ENCODE data around the gene CERS6. TPM values are rescaled to one million over a fixed set of nuclear protein-coding genes. Genes with fewer than 3 reads are reported as not detected.

Gene CERS6
- total RNA-seq, 2 experiments from 2014 or later = 11.9 to 12.2 TPM

DNA sequence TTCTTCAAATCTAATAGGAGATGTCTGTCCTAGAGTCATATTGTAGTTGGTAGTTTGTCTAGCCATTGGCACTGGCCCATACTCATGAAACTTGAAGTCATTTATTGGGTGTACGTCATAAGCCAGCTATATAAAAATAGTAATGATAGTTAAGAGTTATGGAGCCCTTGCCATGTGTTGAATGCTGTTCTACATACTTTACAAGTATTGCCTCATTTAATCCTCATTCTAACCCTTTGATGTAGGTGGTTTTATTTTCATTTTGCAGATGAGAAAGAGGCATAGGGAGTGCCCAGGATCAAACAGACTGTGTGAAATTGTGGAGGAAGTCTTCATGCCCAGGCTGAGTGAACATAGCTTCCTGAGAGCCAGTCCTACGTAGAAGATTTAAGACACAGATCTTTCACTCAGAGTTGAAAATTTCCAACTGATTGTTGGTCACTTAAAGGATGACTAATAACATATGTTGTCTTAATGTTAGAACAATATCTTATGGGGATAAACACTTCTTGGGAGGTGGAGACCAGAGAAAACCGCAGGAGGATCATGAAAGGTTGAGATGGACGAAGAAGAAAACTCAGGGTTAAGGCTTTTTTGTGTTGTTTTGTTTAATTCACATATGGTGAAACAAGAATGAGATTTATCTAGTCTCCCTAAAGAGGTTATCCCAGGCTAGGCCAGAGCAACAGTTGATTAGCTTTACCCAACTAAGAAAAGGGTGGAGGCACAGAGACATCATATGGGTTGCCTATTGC is 156.0 kb downstream of the CERS6 start:
- Mint-ChIP-seq H3K27ac (no peak overlapping the region), H3K36me3 (peaks cover 37% of the 10 kb centered on the region), H3K9me3 (peaks cover 6% of the 10 kb centered on the region), H3K4me3 (no peak overlapping the region), H3K4me1 (peaks cover 15% of the 10 kb centered on the region), H3K27me3 (no peaks in the 10 kb centered on the region)
- ATAC-seq (ENCODE audit: low read depth) = no peak
- DNase-seq = no peak
- POLR2A ChIA-PET = no interaction called here

DNA sequence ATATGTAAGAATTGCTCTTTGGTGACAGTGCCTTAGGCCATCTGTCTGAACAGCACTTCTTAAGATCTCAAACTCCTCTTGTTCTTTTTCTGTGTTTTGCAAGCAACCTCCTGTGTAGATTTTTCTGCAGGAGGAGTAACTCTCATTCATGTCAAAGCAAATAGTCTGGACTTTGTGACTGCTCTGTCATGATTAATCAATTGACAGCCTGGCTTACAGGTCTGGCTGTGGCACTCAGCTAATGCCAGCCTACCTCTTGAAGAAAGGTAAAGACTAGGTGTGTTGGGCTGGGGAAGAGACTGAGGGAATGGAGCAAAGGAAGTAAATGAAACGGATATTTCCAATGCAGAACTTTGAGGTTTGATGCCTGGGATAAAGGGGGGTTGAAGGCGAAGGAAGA is 156.6 kb downstream of the CERS6 start:
- POLR2A ChIA-PET = no interaction called here
- DNase-seq = no peak
- Mint-ChIP-seq H3K4me1 (peaks cover 17% of the 10 kb centered on the region), H3K9me3 (peaks cover 9% of the 10 kb centered on the region), H3K4me3 (no peak overlapping the region), H3K36me3 (peaks cover 39% of the 10 kb centered on the region), H3K27ac (no peak overlapping the region), H3K27me3 (no peaks in the 10 kb centered on the region)
- no peak for ATAC-seq (ENCODE audit: low read depth)

- Mint-ChIP-seq H3K27ac (no peak overlapping the region), H3K9me3 (peaks cover 12% of the 10 kb centered on the region), H3K4me1 (peaks cover 12% of the 10 kb centered on the region), H3K4me3 (no peak overlapping the region), H3K36me3 (peaks cover 41% of the 10 kb centered on the region), H3K27me3 (no peaks in the 10 kb centered on the region)
- POLR2A ChIA-PET = no interaction called here
- no peak for ATAC-seq (ENCODE audit: low read depth)
- no peak for DNase-seq
Observed at GRCh38 chr2:168613551-168613950, 157.5 kb downstream of the CERS6 start.

DNA sequence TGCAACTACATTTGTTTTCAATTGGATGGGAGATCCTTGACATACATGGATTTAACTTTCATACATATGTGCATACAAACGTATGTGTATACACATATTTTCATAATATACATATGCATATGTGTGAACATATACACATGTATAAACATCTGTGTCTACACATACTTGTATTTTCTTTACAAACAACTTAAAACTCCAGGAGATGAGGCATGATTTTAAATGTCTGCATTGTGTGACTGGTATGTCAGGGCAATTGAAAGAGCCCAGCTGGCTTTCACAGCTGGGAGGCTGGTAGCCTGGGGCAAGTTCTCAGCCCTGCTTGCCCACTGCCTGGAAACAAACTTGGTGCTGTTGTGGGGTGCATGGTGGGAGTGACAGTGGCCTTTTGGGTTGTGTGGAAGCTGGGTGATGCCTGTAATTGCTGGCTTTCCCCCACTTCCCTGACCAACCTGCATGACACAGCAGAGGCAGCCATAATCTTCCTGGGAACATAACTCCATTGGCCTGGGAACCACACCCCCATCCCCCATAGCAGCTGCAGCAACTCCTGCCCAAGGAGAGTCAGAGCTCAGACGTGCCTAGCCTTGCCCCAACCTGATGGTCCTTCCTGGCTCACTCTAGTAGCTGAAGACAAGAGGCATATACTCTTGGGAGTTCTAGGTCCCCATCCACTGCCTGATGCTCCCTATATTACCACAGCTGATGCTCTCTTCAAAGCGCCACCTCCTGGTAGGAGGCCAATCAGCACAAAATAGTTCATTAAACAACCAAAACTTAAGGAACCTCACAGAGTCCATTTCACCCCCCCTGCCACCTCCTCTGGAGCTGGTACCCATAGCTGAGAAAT is 158.3 kb downstream of the CERS6 start:
- H3K4me1 Mint-ChIP-seq = peaks cover 12% of the 10 kb centered on the region
- DNase-seq (no peak), ATAC-seq (ENCODE audit: low read depth) (no peak)
- H3K27ac Mint-ChIP-seq = no peak overlapping the region
- H3K27me3 Mint-ChIP-seq = no peaks in the 10 kb centered on the region
- no peak overlapping the region for H3K4me3 Mint-ChIP-seq
- POLR2A ChIA-PET = no interaction called here
- peaks cover 40% of the 10 kb centered on the region for H3K36me3 Mint-ChIP-seq
- H3K9me3 Mint-ChIP-seq = peaks cover 12% of the 10 kb centered on the region

DNA sequence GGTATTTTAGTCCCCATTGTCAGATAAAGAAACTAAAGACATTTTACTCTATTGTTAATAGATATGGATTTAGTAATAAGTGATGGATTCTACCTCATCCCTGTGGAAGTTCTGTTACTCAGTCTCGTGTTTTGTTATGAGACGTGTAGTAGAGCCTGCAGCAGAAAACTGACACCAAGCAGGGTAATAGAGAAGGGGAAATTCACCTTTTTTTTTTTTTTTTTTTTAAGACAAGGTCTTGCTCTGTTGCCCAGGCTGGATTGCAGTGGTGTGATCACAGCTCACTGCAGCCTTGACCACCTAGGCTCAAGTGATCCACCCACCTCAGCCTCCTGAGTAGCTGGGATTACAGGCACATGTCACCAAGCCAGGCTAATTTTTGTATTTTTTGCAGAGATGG is 164.5 kb downstream of the CERS6 start:
- POLR2A ChIA-PET = no interaction called here
- no peak for ATAC-seq (ENCODE audit: low read depth)

DNA sequence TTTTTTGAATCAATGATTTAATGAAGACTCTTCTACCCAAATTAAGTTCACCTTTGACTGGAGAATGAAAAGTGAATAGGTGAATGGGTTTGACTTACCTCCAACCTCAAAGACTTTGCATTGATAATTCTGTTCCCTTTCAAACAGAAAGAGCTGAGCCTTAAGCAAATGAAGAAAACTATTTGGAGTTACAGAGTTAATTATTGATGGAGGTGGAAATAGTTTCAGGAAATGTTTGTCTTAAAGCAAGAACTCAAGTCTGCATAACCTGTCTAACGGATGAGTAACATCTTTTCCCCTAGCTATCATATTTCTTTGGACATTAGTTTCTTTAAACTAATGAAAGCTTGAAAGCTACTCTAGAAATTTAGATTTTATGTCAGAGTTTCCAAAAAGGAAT is 166.5 kb downstream of the CERS6 start:
- peaks cover 7% of the 10 kb centered on the region for H3K4me1 Mint-ChIP-seq
- H3K36me3 Mint-ChIP-seq = peaks cover 11% of the 10 kb centered on the region
- ATAC-seq (ENCODE audit: low read depth) (no peak), DNase-seq (no peak)
- no peaks in the 10 kb centered on the region for H3K27me3 Mint-ChIP-seq
- H3K27ac Mint-ChIP-seq = no peak overlapping the region
- POLR2A ChIA-PET = no interaction called here
- peaks cover 4% of the 10 kb centered on the region for H3K9me3 Mint-ChIP-seq
- H3K4me3 Mint-ChIP-seq = no peak overlapping the region

More for the DNA sequence above, 164.5 kb downstream of the CERS6 start:
- peaks cover 18% of the 10 kb centered on the region for H3K36me3 Mint-ChIP-seq
- H3K27me3 Mint-ChIP-seq = no peaks in the 10 kb centered on the region
- H3K4me3 Mint-ChIP-seq = no peak overlapping the region
- H3K4me1 Mint-ChIP-seq = peaks cover 13% of the 10 kb centered on the region
- no peak for DNase-seq
- H3K27ac Mint-ChIP-seq = no peak overlapping the region
- peaks cover 8% of the 10 kb centered on the region for H3K9me3 Mint-ChIP-seq

DNA sequence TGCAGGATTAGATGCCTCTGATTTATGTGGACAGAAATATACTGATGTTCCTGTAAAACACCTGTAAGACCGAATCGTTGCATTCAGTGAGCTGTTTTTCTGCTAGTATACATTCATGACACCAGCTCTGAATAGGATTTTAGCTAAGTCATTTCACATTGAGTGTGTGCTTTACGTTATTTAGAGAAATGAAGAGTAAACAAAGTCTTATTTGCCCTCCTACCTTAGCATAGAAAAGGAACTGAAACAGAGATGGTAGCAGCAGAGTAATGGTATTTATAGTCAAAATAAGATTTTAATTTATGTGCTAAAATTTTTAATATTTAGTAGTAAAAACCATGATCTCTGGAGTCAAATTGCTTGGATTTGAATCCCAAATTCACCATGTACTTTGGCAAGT is 168.0 kb downstream of the CERS6 start:
- no peaks in the 10 kb centered on the region for H3K9me3 Mint-ChIP-seq
- no peaks in the 10 kb centered on the region for H3K27me3 Mint-ChIP-seq
- DNase-seq (no peak), ATAC-seq (ENCODE audit: low read depth) (no peak)
- H3K36me3 Mint-ChIP-seq = peaks cover 8% of the 10 kb centered on the region
- H3K4me3 Mint-ChIP-seq = no peak overlapping the region
- H3K27ac Mint-ChIP-seq = no peak overlapping the region
- POLR2A ChIA-PET = no interaction called here
- peaks cover 7% of the 10 kb centered on the region for H3K4me1 Mint-ChIP-seq

- Mint-ChIP-seq H3K9me3 (no peaks in the 10 kb centered on the region), H3K4me3 (no peak overlapping the region), H3K27me3 (no peaks in the 10 kb centered on the region), H3K4me1 (peaks cover 7% of the 10 kb centered on the region), H3K27ac (no peak overlapping the region), H3K36me3 (peaks cover 10% of the 10 kb centered on the region)
- POLR2A ChIA-PET = no interaction called here
- ATAC-seq (ENCODE audit: low read depth) (no peak), DNase-seq (no peak)
Observed at GRCh38 chr2:168626096-168626495, 170.0 kb downstream of the CERS6 start.

DNA sequence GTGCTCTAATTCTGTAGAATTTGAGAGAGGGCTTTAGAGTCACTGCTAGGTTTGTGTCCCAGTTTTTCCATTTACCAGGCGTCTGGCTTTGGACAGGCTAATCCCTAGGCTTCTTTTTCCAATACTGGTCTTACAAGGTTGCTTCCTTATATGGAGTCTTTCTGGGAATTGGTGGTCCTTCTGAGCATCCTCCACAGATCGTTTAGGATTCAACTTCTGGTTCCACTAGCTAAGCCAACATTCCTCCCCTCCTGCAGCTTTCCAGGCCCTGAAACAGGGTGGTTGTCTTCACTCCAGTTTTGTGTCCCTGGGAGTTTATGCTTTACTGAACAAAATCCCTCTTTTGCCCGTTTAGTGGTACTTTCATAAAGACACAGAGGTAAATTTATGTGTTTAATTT is 170.6 kb downstream of the CERS6 start:
- H3K36me3 Mint-ChIP-seq = peaks cover 8% of the 10 kb centered on the region
- no peak for DNase-seq
- no peak overlapping the region for H3K4me3 Mint-ChIP-seq
- no peak for ATAC-seq (ENCODE audit: low read depth)
- H3K9me3 Mint-ChIP-seq = no peaks in the 10 kb centered on the region
- peaks cover 7% of the 10 kb centered on the region for H3K4me1 Mint-ChIP-seq
- H3K27ac Mint-ChIP-seq = no peak overlapping the region
- H3K27me3 Mint-ChIP-seq = no peaks in the 10 kb centered on the region
- POLR2A ChIA-PET = no interaction called here

DNA sequence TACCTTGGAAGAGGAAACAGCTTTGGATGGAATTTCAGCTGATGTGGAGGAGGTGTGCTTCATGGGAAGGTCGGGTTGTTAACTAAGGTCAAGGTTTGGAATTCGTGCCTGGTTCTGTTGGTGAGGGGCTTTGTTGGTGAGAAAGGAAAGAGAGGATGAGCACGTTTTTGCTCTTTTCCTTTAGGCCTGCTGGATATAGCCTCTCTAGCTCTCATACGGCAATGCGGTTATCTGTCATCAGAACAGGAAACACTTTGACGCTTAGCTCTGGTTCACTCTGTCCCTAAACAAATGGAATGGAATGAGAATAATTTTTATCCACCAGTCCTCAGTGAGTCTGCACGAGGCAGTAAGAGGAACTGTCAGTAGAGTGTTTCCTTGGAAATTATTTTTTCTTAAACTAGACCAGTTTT is 176.6 kb downstream of the CERS6 start:
- ATAC-seq (ENCODE audit: low read depth) (no peak), DNase-seq (no peak)
- H3K4me1 Mint-ChIP-seq = peaks cover 3% of the 10 kb centered on the region
- POLR2A ChIA-PET = no interaction called here
- H3K27me3 Mint-ChIP-seq = no peaks in the 10 kb centered on the region
- no peak overlapping the region for H3K27ac Mint-ChIP-seq
- no peak overlapping the region for H3K4me3 Mint-ChIP-seq
- no peaks in the 10 kb centered on the region for H3K9me3 Mint-ChIP-seq
- H3K36me3 Mint-ChIP-seq = peaks cover 4% of the 10 kb centered on the region

- DNase-seq = no peak
- POLR2A ChIA-PET = no interaction called here
- H3K4me1 Mint-ChIP-seq = peaks cover 3% of the 10 kb centered on the region
- no peaks in the 10 kb centered on the region for H3K27me3 Mint-ChIP-seq
- H3K4me3 Mint-ChIP-seq = no peak overlapping the region
- no peak overlapping the region for H3K27ac Mint-ChIP-seq
- peaks cover 4% of the 10 kb centered on the region for H3K36me3 Mint-ChIP-seq
- ATAC-seq (ENCODE audit: low read depth) = no peak
- H3K9me3 Mint-ChIP-seq = no peaks in the 10 kb centered on the region
Observed at GRCh38 chr2:168633200-168633599, 177.1 kb downstream of the CERS6 start.

DNA sequence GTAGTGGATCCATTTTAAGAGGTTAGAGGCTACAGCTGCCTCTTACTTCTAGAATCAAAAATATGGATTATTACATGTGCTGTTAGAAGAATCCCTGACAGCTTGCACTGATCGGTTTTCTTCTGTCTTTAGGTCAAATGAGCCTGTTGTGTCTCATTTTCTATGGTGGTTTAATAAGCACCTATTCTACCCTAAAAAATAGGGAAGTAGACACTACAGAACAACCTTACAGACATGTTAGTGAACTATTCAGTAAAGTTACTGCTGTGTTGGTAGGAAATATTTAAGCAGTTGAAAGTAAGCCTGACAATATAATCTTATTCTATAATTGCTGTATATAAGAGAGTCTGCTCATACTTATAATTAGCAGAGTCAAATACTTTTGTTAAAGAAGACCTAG is 177.8 kb downstream of the CERS6 start:
- DNase-seq (no peak), ATAC-seq (ENCODE audit: low read depth) (no peak)
- POLR2A ChIA-PET = no interaction called here
- Mint-ChIP-seq H3K4me1 (peaks cover 3% of the 10 kb centered on the region), H3K4me3 (no peak overlapping the region), H3K9me3 (no peaks in the 10 kb centered on the region), H3K36me3 (peaks cover 4% of the 10 kb centered on the region), H3K27me3 (no peaks in the 10 kb centered on the region), H3K27ac (no peak overlapping the region)

DNA sequence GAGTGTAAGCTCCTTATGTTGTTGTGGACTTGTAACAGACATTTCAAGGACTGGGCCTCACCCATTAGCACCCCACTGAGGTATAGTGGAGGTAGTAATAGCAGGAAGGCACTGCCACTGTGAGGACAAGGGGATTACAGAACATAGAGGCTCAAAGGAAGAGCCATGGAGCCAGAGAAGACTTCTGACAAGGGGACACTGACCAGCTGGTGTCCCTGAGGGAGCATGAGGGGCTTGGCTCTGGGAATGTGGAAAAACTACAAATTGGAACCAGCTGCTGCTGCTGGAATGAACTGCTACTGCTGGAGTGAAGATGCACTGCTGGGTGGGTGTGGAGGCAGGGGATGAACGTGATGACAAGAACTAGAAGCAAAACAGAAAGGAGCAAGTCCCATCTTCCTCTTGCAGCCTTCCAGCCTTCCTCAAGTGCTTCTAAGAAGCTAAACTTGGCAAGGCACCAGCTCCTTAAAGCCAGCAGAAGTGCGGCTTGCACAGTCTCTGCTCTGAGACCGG is 179.0 kb downstream of the CERS6 start:
- no peaks in the 10 kb centered on the region for H3K27me3 Mint-ChIP-seq
- no peak overlapping the region for H3K4me3 Mint-ChIP-seq
- no peak for DNase-seq
- H3K4me1 Mint-ChIP-seq = peaks cover 3% of the 10 kb centered on the region
- H3K36me3 Mint-ChIP-seq = peaks cover 2% of the 10 kb centered on the region
- H3K9me3 Mint-ChIP-seq = no peaks in the 10 kb centered on the region
- no peak for ATAC-seq (ENCODE audit: low read depth)
- H3K27ac Mint-ChIP-seq = no peak overlapping the region
- POLR2A ChIA-PET = no interaction called here

GRCh38 chr2:168639018-168639417 is 182.9 kb downstream of the CERS6 start:
- peaks cover 13% of the 10 kb centered on the region for H3K36me3 Mint-ChIP-seq
- ATAC-seq (ENCODE audit: low read depth) (no peak), DNase-seq (no peak)
- H3K27me3 Mint-ChIP-seq = no peaks in the 10 kb centered on the region
- no peak overlapping the region for H3K4me3 Mint-ChIP-seq
- POLR2A ChIA-PET = no interaction called here
- H3K27ac Mint-ChIP-seq = no peak overlapping the region
- peaks cover 4% of the 10 kb centered on the region for H3K4me1 Mint-ChIP-seq
- peaks cover 6% of the 10 kb centered on the region for H3K9me3 Mint-ChIP-seq

Data from activated naive CD8-positive, alpha-beta T cell treated with anti-CD3 and anti-CD28 coated beads, Interleukin-2, amount 10 ng/mL, durations not matched to agents 7 days and 5 days (primary cell).